T1000 (cell line): ENCODE measurements around the gene CEACAM19.
"Not testable (repeated sequence)": the region's sequence is repeated elsewhere in the genome, so short reads cannot be mapped to it uniquely, and the experiment has no call there.

Experiments used
- DNase-seq: peaks from one replicate; lab custom pipeline; 2025; ENCODE audit warnings: mixed read lengths; lab: John Stamatoyannopoulos, UW

Gene CEACAM19

GRCh38 chr19:44645407-44646048 lies 25.8 kb upstream of the CEACAM19 start:
- DNase-seq: no peak

DNA sequence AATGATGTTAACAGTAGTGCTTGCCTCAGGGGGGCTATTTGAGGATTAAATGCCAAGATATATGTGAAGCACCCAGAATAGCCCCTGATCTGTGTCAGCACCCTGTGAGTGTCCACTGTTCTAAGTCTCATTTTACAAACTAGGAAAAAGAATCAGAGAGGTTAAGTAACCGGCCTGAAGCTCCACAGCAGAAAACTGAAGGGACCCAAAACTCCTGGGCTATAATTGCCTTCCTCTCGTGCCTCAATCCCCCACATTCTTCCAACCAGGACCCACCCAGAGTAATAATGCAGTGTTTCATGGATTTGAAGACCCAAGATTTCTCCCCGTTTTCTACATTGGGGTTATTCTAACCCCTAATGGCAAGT lies 25.2 kb upstream of the CEACAM19 start:
- no peak for DNase-seq

DNA sequence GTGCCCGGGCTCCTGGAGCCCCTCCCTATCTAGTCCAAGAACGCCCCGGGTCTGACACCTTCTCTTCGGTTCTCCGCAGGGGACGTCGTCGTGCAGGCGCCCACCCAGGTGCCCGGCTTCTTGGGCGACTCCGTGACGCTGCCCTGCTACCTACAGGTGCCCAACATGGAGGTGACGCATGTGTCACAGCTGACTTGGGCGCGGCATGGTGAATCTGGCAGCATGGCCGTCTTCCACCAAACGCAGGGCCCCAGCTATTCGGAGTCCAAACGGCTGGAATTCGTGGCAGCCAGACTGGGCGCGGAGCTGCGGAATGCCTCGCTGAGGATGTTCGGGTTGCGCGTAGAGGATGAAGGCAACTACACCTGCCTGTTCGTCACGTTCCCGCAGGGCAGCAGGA lies 24.1 kb upstream of the CEACAM19 start:
- no peak for DNase-seq

DNA sequence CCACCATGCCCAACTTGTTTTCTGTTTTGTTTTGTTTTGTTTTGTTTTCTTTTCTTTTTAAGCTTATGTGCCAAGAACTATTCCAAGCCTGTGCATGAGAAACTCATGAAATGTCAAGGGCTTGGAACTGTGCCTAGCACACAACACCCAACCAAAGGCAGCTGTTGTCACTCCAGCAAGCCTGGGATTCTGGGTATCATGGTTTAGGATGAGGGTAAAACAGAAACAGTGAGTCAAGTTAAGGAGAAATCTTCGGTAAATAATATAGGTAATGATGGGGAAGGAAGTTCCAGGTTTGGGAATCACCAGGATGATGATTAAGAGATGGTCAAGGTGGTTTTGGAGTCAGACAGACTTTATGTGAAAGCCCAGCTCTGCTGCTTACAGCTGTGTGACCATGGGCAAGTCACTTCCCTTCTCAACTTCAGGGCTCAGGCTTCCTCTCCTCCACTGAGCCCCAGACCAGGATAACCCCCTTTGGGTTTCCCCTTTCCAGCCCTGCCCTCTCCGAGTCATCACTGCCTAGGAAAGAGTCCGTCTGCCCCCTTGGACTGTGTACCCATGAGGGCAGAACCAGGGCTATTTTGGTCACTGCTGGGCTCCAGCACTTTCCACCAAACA lies 22.5 kb upstream of the CEACAM19 start:
- no peak for DNase-seq

DNA sequence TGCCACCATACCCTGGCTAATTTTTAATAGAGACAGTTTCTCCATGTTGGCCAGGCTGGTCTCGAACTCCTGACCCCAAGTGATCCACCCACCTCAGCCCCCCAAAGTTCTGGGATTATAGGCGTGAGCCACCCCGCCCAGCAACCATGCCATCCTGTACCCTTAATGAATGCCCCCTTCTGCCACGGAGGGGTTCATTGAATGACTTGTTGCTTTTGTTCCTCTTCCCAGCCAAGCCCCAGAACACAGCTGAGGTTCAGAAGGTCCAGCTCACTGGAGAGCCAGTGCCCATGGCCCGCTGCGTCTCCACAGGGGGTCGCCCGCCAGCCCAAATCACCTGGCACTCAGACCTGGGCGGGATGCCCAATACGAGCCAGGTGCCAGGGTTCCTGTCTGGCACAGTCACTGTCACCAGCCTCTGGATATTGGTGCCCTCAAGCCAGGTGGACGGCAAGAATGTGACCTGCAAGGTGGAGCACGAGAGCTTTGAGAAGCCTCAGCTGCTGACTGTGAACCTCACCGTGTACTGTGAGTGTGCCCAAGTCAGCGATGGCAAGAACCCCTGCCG lies 21.6 kb upstream of the CEACAM19 start:
- DNase-seq: no peak

- DNase-seq: no peak
Measured at GRCh38 chr19:44653343-44653742, 17.9 kb upstream of the CEACAM19 start.

DNA sequence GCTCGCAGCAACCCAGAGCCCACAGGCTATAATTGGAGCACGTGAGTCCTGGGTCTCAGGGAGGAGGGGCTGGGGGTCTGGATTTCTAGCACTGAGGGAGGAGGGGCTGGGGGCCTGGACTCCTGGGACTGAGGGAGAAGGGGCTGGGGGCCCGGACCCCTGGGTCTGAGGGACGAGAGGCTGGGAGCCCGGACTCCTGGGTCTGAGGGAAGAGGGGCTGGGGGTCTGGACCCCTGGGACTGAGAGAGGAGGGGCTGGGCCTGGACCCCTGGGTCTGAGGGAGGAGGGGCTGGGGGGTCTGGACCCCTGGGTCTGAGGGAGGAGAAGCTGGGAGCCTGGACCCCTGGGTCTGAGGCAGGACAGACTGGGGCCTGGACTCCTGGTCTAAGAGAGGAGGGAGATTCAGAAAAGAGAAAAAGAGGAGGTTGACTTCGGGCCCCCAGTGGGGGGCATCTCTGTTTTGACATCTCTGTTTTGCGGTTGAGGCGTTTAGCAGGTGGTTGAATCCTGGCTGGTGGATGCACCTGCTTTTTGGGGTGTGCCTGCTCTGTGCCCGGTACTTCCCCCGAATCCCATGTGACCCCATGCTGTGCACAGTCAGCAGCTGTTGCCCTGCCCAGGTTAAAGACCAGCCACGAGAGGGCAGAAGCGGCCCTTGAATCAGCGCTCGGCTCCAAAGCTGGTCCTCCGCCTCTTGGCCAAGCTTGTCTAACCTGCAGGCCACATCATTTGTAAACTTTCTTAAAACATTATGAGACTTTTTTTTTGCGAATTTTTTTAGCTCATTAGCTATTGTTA lies 17.1 kb upstream of the CEACAM19 start:
- DNase-seq: no peak

- DNase-seq: no peak
Measured at GRCh38 chr19:44657211-44657921, 13.9 kb upstream of the CEACAM19 start.

DNA sequence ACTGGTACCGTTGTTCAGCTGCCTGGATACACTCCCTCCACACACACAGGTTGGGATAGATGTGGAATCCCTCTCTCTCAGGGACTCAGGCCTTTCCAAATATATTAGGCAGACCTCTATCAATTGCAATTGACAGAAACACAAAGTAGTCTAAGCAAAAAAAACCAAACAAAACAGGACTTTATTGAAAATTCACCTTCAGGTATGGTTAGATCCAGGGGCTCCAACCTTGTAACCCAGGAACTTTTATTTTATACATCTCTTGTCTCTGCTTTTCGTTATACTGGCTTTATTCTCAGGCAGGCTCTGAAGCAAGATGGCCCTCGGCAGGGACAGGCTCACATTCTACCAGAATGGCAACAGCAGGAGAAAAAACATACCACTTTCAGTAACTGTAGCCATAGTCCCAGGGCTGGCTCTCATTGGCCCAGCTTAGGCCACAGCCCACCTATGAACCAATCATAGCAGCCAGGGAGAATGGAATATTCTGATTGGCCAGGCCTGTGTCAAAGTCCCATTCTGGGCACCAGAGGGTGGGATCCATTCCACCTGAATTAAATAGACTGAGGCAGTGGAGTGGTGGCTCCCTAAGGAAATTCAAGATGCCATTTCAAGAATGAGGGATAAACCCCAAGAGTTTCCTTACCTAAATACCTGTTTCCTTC lies 13.1 kb upstream of the CEACAM19 start:
- no peak for DNase-seq

GRCh38 chr19:44660081-44660480 lies 11.2 kb upstream of the CEACAM19 start:
- no peak for DNase-seq

DNA sequence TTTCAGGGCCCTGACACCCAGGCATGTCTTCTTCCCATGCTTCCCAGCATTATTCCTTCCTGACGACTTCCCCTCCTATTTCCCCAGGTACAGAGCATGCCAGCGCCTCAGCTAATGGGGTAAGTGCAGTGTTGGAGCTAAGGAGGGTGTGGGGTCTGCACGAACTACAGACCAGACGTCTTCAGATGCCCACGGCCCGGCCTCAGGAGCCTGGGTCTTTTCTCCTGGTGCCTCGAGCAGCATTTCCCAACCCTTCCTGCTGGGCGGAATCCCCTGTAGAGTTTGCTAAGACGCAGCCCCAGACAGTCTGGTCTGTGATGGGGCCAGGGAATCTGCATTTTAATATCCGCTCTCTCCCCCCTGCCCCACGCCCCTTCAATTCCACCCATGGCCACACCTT lies 10.1 kb upstream of the CEACAM19 start:
- DNase-seq: no peak

GRCh38 chr19:44661904-44662303 lies 9.4 kb upstream of the CEACAM19 start:
- no peak for DNase-seq

DNA sequence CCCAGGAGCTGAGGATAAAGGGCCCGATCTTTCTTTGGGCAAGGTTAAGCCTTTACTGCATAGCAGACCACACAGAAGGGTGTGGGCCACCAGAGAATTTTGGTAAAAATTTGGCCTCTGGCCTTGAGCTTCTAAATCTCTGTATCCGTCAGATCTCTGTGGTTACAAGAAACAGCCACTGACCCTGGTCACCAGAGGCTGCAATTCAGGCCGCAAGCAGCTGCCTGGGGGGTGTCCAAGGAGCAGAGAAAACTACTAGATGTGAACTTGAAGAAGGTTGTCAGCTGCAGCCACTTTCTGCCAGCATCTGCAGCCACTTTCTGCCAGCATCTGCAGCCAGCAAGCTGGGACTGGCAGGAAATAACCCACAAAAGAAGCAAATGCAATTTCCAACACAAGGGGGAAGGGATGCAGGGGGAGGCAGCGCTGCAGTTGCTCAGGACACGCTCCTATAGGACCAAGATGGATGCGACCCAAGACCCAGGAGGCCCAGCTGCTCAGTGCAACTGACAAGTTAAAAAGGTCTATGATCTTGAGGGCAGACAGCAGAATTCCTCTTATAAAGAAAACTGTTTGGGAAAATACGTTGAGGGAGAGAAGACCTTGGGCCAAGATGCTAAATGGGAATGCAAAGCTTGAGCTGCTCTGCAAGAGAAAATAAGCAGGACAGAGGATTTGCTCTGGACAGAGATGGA lies 8.4 kb upstream of the CEACAM19 start:
- no peak for DNase-seq

DNA sequence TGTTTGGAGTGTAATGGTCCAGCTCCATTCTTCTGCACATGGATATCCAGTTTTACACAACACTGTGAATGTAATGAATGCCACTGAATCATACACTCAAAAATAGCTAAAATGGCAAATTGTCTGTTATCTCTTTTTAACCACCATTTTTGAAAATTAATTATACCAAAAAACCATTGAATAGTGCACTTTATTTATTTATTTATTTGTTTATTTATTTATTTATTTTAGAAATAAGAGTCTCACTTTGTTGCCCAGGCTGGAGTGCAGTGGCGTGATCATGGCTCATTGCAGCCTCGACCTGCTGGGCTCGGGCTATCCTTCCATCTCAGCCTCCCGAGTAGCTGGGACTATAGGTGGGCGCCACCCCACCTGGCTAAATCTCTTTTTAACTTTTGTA lies 7.3 kb upstream of the CEACAM19 start:
- no peak for DNase-seq

GRCh38 chr19:44664976-44665375 lies 6.3 kb upstream of the CEACAM19 start:
- no peak for DNase-seq

DNA sequence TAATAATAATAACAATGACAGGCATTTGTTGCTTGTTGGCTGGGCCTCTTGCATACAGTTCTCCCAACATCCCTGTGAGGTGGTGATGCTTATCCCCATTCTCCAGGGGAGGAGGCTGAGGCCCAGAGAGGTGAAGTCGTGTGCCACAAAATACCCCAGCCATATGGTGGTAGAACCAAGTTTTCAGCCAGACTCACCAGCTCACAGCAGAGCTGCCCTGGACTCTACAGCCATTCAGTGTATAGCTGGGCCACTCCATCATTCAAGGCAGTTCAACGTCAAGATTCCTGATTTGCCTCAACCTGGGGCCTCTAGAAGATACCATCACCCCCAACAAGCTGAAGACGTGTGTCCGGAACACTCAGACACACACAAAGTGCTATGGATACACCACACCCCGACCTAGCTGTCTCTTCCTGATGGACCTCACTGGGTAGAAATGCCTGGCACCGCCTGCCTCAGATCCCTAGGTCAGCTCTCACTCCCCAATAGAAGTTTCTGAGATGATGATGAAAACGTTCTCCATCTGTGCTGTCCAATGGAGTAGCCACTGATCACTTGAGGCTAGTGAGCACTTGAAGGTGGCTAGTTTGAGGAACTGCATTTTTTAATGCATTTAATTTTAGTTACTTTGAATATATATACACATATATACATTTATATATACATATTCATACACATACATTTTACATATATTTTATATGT lies 4.3 kb upstream of the CEACAM19 start:
- no peak for DNase-seq

GRCh38 chr19:44668985-44669764 lies 2.1 kb upstream of the CEACAM19 start:
- DNase-seq: no peak

GRCh38 chr19:44670027-44670426 lies 1.3 kb upstream of the CEACAM19 start:
- DNase-seq: not testable (repeated sequence)

DNA sequence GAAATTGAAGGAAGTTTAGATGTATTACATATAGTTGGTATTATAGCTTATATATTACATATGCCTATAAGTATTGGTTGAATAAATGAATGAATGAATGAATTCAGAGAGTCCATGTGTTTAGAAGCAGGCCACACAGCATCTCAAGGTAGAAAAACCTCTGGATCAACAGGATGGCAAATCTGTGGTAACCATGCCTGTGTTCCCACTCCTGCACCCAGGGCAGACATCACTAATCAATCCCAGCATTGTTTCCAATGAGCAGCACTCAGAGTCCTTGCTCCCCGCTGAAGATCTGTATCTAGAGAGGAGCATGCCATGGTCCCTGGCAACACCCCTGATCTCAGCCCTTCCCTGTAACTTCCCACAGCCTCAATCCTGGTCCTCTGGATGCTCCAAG lies 944 bp downstream of the CEACAM19 start:
- DNase-seq: no peak

DNA sequence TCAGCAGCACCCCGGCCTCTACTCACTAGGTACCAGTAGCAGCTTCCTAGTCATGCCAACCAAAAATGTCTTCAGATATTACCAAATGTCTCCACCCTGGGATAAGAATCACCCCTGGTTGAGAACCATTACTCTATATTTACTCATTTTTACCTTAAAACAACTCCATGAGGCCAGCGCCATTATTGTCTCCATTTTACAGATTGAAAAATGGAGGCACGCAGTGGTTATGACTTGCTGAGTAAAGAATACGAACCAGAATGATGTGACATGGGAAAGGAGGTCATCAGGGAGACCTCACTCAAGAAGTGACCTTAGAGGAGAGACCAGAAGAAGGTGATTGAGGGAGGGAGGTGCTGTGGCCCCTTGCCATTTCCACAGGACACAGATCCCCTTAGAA lies 2.2 kb downstream of the CEACAM19 start:
- no peak for DNase-seq
